Body of pancreas (tissue), 4 donors: ENCODE measurements around the gene ACP3. TPM values are rescaled to one million over a fixed set of nuclear protein-coding genes. Genes with fewer than 3 reads are reported as not detected.

ENCODE experiments used
- ATAC-seq: fragments of 150-250 bp; one replicate; pipeline ENCODE4 v1.9.1; 2016
- DNase-seq, 4 donors: peaks; one replicate each; pipeline ENCODE4 v3.0.0-alpha.2; 2019
- H3K27ac ChIP-seq, 4 donors: fragments of 200-600 bp; sonication (generic); 1 replicate in 3 of 4; 2 replicates in 1 of 4; pipeline versions ENCODE4 v1.5.1 to v1.6.1; 2016 to 2019; ENCODE audit warnings: mild to moderate bottlenecking in 1 of 4, mixed read lengths in 1 of 4, moderate library complexity in 1 of 4
- H3K27me3 ChIP-seq, 2 donors: fragments of 200-600 bp; sonication (generic); one replicate each; pipeline ENCODE4 v1.6.0; 2016; ENCODE audit warnings: mild to moderate bottlenecking in 1 of 2
- H3K36me3 ChIP-seq, 2 donors: fragments of 200-600 bp; sonication (generic); replicated peaks in 1 of 2; 2 replicates each; pipeline ENCODE4 v1.5.1; 2016; ENCODE audit warnings: low read depth in 2 of 2; ENCODE audit not compliant: insufficient read depth in 1 of 2
- H3K4me1 ChIP-seq: fragments of 200-600 bp; sonication (generic); one replicate; pipeline ENCODE4 v1.6.0; 2016
- H3K4me3 ChIP-seq, 2 donors: fragments of 200-600 bp; sonication (generic); 1 replicate in 1 of 2; 2 replicates in 1 of 2; pipeline ENCODE4 v1.5.1; 2016 to 2019
- H3K9me3 ChIP-seq, 3 donors: fragments of 200-600 bp; sonication (generic); 1 replicate in 2 of 3; 2 replicates in 1 of 3; pipeline ENCODE4 v1.5.1; 2016
- POLR2A ChIP-seq, 3 donors: fragments of 450-650 bp; IDR thresholded peaks; one replicate each; pipeline ENCODE4 v1.6.1; 2016; ENCODE audit warnings: antibody characterized with exemption in 3 of 3, mild to moderate bottlenecking in 2 of 3
- WGBS, 2 donors: methylation state at CpG; one replicate each; pipeline ENCODE4 v1.1.5; 2017; 5-methylcytosine and 5-hydroxymethylcytosine counted together
- intact Hi-C: fragments of 100-400 bp; cut with DNase I; formaldehyde crosslinking; loops from one replicate; pipeline ENCODE4 v1.15.1; 2023
- total RNA-seq, 2 donors: library from RNA; depleted of rRNA; stranded (reverse); fragments of >200 nt; gene quantifications; one replicate each; pipeline ENCODE4 v1.1.0, GENCODE V29; 2016
- TF ChIP-seq, protein P1 (sequence below), 7 experiments: fragments of 450-650 bp in 4 of 7; fragments of 200-600 bp in 3 of 7; sonication (generic) in 3 of 7; IDR thresholded peaks; one replicate each; pipeline ENCODE4 v1.5.1; 2016 to 2019; ENCODE audit warnings: antibody characterized with exemption in 7 of 7

Gene ACP3
- total RNA-seq, 2 donors from 2014 or later, result 0.33 to 1.6 TPM

DNA sequence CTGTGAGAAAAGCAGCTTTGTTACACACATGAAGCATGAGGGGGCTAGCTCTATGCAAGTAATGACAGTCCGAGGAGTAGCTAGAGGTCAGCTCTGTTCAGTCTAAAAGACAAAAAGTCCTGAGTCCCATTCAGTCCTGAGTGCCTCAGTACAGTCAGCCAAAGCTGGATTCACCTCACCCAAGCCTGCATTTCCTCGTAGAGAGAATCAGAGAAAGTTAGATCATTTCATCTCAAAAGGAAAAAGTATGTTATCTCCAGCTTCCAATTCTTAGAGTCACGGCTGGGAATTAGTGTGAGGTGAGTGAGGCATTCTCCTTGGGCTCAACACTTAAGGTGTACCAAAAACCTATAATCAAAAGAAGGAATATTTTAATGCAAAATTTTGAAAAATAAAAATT lies 5.9 kb upstream of the ACP3 start:
- Histone ChIP-seq H3K4me1 (peaks cover 8% of the 10 kb centered on the region), H3K36me3 (no peaks in the 10 kb centered on the region), H3K4me3 (no peak overlapping the region), H3K27me3 (no peaks in the 10 kb centered on the region), H3K27ac (no peak overlapping the region), H3K9me3 (no peaks in the 10 kb centered on the region)
- intact Hi-C loops, result no loop called here
- 84% methylated on average over 3 of the region's 3 CpGs for WGBS, 2 donors
- DNase-seq (no peak), ATAC-seq (no peak)
- TF ChIP-seq, protein P1, sequence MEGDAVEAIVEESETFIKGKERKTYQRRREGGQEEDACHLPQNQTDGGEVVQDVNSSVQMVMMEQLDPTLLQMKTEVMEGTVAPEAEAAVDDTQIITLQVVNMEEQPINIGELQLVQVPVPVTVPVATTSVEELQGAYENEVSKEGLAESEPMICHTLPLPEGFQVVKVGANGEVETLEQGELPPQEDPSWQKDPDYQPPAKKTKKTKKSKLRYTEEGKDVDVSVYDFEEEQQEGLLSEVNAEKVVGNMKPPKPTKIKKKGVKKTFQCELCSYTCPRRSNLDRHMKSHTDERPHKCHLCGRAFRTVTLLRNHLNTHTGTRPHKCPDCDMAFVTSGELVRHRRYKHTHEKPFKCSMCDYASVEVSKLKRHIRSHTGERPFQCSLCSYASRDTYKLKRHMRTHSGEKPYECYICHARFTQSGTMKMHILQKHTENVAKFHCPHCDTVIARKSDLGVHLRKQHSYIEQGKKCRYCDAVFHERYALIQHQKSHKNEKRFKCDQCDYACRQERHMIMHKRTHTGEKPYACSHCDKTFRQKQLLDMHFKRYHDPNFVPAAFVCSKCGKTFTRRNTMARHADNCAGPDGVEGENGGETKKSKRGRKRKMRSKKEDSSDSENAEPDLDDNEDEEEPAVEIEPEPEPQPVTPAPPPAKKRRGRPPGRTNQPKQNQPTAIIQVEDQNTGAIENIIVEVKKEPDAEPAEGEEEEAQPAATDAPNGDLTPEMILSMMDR (IDR thresholded peaks at IDR 0.05), result no peak
- no peak for TF ChIP-seq POLR2A (IDR thresholded peaks at IDR 0.05)

DNA sequence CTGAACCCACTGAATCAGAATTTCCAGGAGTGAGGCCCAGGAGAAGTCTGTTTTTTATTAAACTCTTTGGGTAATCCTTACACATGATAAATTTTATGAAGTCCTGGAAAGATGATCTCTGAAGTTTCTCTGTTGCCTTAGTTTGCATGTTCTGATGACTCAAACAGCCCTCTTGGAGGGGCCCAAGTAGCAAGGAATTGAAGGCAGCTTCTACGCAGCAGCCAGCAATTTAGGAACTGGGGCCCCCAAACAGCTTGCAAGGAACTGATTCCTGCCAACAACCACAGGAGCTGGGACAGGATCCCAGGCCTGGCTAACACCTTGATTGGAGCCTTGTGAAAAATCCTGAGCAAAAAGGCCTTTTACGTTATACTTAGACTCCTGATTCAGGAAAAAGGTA lies 5.4 kb upstream of the ACP3 start:
- no peaks in the 10 kb centered on the region for H3K27me3 ChIP-seq
- 82 to 98% methylated on average over 2 of the region's 2 CpGs for WGBS, 2 donors
- ATAC-seq (no peak), DNase-seq (no peak)
- H3K36me3 ChIP-seq, result no peaks in the 10 kb centered on the region
- no peaks in the 10 kb centered on the region for H3K9me3 ChIP-seq
- no peak overlapping the region for H3K27ac ChIP-seq
- TF ChIP-seq, protein P1 (IDR thresholded peaks at IDR 0.05), result no peak
- TF ChIP-seq POLR2A (IDR thresholded peaks at IDR 0.05), result no peak
- intact Hi-C loops, result no loop called here
- H3K4me3 ChIP-seq, result no peak overlapping the region
- H3K4me1 ChIP-seq, result peaks cover 13% of the 10 kb centered on the region

DNA sequence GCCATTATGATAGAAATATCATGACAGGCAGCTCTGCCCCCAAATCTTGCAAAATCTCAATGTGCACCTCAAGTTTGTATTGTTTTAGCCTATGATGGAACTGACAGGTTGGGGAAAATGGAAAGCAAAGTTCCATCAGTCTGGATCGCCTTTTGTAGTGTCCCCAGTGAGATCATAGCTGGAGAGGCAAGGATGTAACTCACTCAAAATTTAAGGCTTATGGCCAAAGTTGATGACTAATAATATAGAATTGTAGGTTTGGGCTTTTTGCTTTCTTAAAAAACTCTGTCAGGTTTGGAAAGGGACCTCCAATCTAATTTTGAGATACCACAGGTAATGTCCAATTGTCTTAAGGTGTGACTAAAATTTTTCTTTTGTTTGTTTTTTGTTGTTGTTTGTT lies 1.4 kb upstream of the ACP3 start:
- Histone ChIP-seq H3K27me3 (no peaks in the 10 kb centered on the region), H3K4me1 (peaks cover 37% of the 10 kb centered on the region), H3K9me3 (no peaks in the 10 kb centered on the region), H3K36me3 (no peaks in the 10 kb centered on the region), H3K27ac (no peak overlapping the region), H3K4me3 (no peak overlapping the region)
- ATAC-seq (no peak), DNase-seq (no peak)
- no peak for TF ChIP-seq POLR2A (IDR thresholded peaks at IDR 0.05)
- TF ChIP-seq, protein P1 (IDR thresholded peaks at IDR 0.05), result no peak
- intact Hi-C loops, result no loop called here
- 86 to 95% methylated on average over 1 of the region's 1 CpG for WGBS, 2 donors

DNA sequence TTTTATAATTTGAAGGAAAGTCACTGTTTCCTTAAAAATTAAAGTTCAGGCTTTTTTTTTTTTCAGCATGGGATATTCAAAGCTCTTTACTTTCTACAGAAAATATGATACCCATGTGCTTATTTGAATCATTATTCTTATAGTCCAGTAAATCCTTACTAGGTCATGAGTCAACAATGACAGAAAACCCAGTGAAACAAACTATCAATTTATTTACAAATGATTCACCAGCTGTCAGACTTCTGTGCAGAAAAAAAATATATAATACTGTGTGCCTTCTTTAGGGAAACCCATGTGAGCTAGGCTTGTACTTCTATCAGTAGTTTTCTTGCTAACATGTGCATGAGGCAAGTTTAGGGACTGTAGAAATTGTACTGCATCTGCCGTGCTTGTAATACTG lies 1.2 kb downstream of the ACP3 start:
- no peaks in the 10 kb centered on the region for H3K36me3 ChIP-seq
- H3K4me1 ChIP-seq, result peaks cover 44% of the 10 kb centered on the region
- DNase-seq (no peak), ATAC-seq (no peak)
- H3K27ac ChIP-seq, result peak overlapping the region in 3 of 4 donors; percentile 85 to 93 (median 92)
- no peak overlapping the region for H3K4me3 ChIP-seq
- 10 to 17% methylated on average over 1 of the region's 1 CpG for WGBS, 2 donors
- TF ChIP-seq POLR2A (IDR thresholded peaks at IDR 0.05), result no peak
- TF ChIP-seq, protein P1 (IDR thresholded peaks at IDR 0.05), result no peak
- no peaks in the 10 kb centered on the region for H3K9me3 ChIP-seq
- intact Hi-C loops, result no loop called here
- H3K27me3 ChIP-seq, result no peaks in the 10 kb centered on the region

DNA sequence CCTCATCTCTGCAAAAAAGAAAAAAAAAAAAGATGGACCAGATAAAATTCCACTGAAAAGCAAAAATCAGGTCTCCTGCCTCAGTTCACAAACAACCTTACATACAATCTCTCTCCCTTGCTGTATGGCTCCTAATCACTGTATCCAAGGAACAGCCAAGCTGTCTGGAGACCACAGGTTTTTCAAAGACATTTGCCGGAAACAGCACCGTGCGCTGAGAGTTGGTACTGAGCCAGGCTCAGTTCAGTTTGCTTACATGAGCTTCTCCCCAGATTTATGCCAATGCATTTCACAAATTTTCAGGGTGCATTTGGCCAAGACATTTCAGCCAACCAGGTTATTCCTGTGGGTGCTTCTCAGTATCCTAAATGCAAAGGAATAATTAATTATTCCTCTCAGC lies 4.1 kb downstream of the ACP3 start:
- Histone ChIP-seq H3K27ac (no peak overlapping the region), H3K36me3 (no peaks in the 10 kb centered on the region), H3K4me3 (no peak overlapping the region), H3K4me1 (peaks cover 45% of the 10 kb centered on the region), H3K9me3 (no peaks in the 10 kb centered on the region), H3K27me3 (no peaks in the 10 kb centered on the region)
- ATAC-seq, result no peak
- peak in 3 of 4 donors; percentile 13 to 52 (median 22) for DNase-seq
- intact Hi-C loops, result no loop called here
- 36 to 48% methylated on average over 3 of the region's 3 CpGs for WGBS, 2 donors
- TF ChIP-seq POLR2A (IDR thresholded peaks at IDR 0.05), result no peak
- TF ChIP-seq, protein P1 (IDR thresholded peaks at IDR 0.05), result no peak
